ENCODE results near the gene UBE2H. TPM values are rescaled to one million over a fixed set of nuclear protein-coding genes. Genes with fewer than 3 reads are reported as not detected.

The UBE2H gene
- total RNA-seq, 4 donors from 2014 or later, result 31.0 to 131 (median 53.3) TPM

- DNase-seq, result no peak
- in situ Hi-C loops (cut with MboI; ENCODE audit: low pct_ligation_motif_present in 1 of 4, low pct_unique_long_range_greater_than_20kb in 1 of 4, low sequenced_read_pairs in 3 of 4), result no loop called here
Measured at GRCh38 chr7:129947049-129947448, 5.7 kb downstream of the UBE2H start.

GRCh38 chr7:129946282-129946681, 6.5 kb downstream of the UBE2H start:
- Histone ChIP-seq H3K4me3 (no peak overlapping the region), H3K36me3 (no peaks in the 10 kb centered on the region), H3K9me3 (no peaks in the 10 kb centered on the region), H3K4me1 (peaks cover 10 to 51% (median 38%) of the 10 kb centered on the region in 4 donors), H3K27me3 (no peaks in the 10 kb centered on the region), H3K27ac (no peak overlapping the region)
- in situ Hi-C loops (cut with MboI; ENCODE audit: low pct_ligation_motif_present in 1 of 4, low pct_unique_long_range_greater_than_20kb in 1 of 4, low sequenced_read_pairs in 3 of 4) (no loop called here), intact Hi-C loops (cut with DNase I; ENCODE audit: low total_unique reads) (no loop called here)
- 80 to 99% methylated on average over 1 to 5 of the region's 5 CpGs for WGBS, 2 donors (ENCODE audit: low coverage in 1 of 2)
- no peak for DNase-seq
- TF ChIP-seq POLR2A (IDR thresholded peaks at IDR 0.05) (no peak), POLR2AphosphoS5 (IDR thresholded peaks at IDR 0.05) (no peak), EP300 (IDR thresholded peaks at IDR 0.05; ENCODE audit: low read depth) (no peak), CTCF (IDR thresholded peaks at IDR 0.05) (no peak)

More at GRCh38 chr7:129947049-129947448, 5.7 kb downstream of the UBE2H start:
- intact Hi-C loops (cut with DNase I; ENCODE audit: low total_unique reads), result no loop called here
- H3K27ac ChIP-seq, result peak overlapping the region in 3 of 4 donors; percentile 95 to 99 (median 97)
- no peaks in the 10 kb centered on the region for H3K27me3 ChIP-seq
- no peaks in the 10 kb centered on the region for H3K9me3 ChIP-seq
- H3K4me1 ChIP-seq, result peaks cover 10 to 52% (median 39%) of the 10 kb centered on the region in 4 donors
- H3K4me3 ChIP-seq, result no peak overlapping the region
- TF ChIP-seq EP300 (IDR thresholded peaks at IDR 0.05; ENCODE audit: low read depth), result no peak
- TF ChIP-seq CTCF (IDR thresholded peaks at IDR 0.05), result no peak
- no peak for TF ChIP-seq POLR2AphosphoS5 (IDR thresholded peaks at IDR 0.05)
- no peaks in the 10 kb centered on the region for H3K36me3 ChIP-seq
- 62 to 80% methylated on average over 3 of the region's 3 CpGs for WGBS, 2 donors (ENCODE audit: low coverage in 1 of 2)

GRCh38 chr7:129943352-129943751, 9.4 kb downstream of the UBE2H start:
- DNase-seq, result no peak
- in situ Hi-C loops (cut with MboI; ENCODE audit: low pct_ligation_motif_present in 1 of 4, low pct_unique_long_range_greater_than_20kb in 1 of 4, low sequenced_read_pairs in 3 of 4), result no loop called here
- Histone ChIP-seq H3K27me3 (no peaks in the 10 kb centered on the region), H3K36me3 (no peaks in the 10 kb centered on the region), H3K9me3 (no peaks in the 10 kb centered on the region), H3K4me1 (peaks cover 8 to 34% (median 16%) of the 10 kb centered on the region in 4 donors), H3K27ac (no peak overlapping the region), H3K4me3 (no peak overlapping the region)
- 81 to 84% methylated on average over 6 of the region's 6 CpGs for WGBS, 2 donors (ENCODE audit: low coverage in 1 of 2)
- TF ChIP-seq EP300 (IDR thresholded peaks at IDR 0.05; ENCODE audit: low read depth) (no peak), CTCF (IDR thresholded peaks at IDR 0.05) (no peak), POLR2A (IDR thresholded peaks at IDR 0.05) (no peak), POLR2AphosphoS5 (IDR thresholded peaks at IDR 0.05) (no peak)
- intact Hi-C loops (cut with DNase I; ENCODE audit: low total_unique reads), result no loop called here

GRCh38 chr7:129940329-129940728, 12.4 kb downstream of the UBE2H start:
- intact Hi-C loops (cut with DNase I; ENCODE audit: low total_unique reads), result no loop called here
- 80 to 82% methylated on average over 1 to 2 of the region's 2 CpGs for WGBS, 2 donors (ENCODE audit: low coverage in 1 of 2)
- DNase-seq, result no peak
- Histone ChIP-seq H3K36me3 (no peaks in the 10 kb centered on the region), H3K27me3 (no peaks in the 10 kb centered on the region), H3K4me1 (peaks cover 0 to 14% (median 4%) of the 10 kb centered on the region in 4 donors), H3K4me3 (no peak overlapping the region), H3K9me3 (no peaks in the 10 kb centered on the region), H3K27ac (no peak overlapping the region)
- in situ Hi-C loops (cut with MboI; ENCODE audit: low pct_ligation_motif_present in 1 of 4, low pct_unique_long_range_greater_than_20kb in 1 of 4, low sequenced_read_pairs in 3 of 4), result no loop called here
- no peak for TF ChIP-seq CTCF (IDR thresholded peaks at IDR 0.05)
- no peak for TF ChIP-seq EP300 (IDR thresholded peaks at IDR 0.05; ENCODE audit: low read depth)
- TF ChIP-seq POLR2A (IDR thresholded peaks at IDR 0.05), result no peak
- TF ChIP-seq POLR2AphosphoS5 (IDR thresholded peaks at IDR 0.05), result no peak
